AG04449 (cell line): ENCODE results near the gene SLC33A1.
"Not testable (repeated sequence)": the region's sequence is repeated elsewhere in the genome, so short reads cannot be mapped to it uniquely, and the experiment has no call there.

Source experiments
- CTCF ChIA-PET: fragments of 350-600 bp; formaldehyde crosslinking; extraction: SDS; loops from one replicate; lab custom pipeline; 2021; ENCODE audit warnings: antibody characterized with exemption; lab: Yijun Ruan, JAX
- POLR2A ChIA-PET: fragments of 400-600, 350-600 bp; formaldehyde crosslinking; extraction: SDS; loops from one replicate; lab custom pipeline; 2020; ENCODE audit warnings: antibody characterized with exemption, inconsistent platforms; lab: Yijun Ruan, JAX
- DNase-seq: peaks from one replicate; pipeline ENCODE4 v3.0.0-alpha.2; 2010; ENCODE audit warnings: low read depth, low spot score
- H3K4me3 ChIP-seq: 2 replicates; pipeline ENCODE4 v1.5.1; 2011; ENCODE audit warnings: low read depth, mild to moderate bottlenecking, control low read depth, low read length
- CTCF ChIP-seq: IDR thresholded peaks from one replicate; pipeline ENCODE4 v1.5.1; 2011; ENCODE audit warnings: mild to moderate bottlenecking, moderate library complexity, low read length, control low read depth, inconsistent platforms; ENCODE audit not compliant: insufficient read depth; ENCODE audit errors: missing control alignments

Gene SLC33A1

DNA sequence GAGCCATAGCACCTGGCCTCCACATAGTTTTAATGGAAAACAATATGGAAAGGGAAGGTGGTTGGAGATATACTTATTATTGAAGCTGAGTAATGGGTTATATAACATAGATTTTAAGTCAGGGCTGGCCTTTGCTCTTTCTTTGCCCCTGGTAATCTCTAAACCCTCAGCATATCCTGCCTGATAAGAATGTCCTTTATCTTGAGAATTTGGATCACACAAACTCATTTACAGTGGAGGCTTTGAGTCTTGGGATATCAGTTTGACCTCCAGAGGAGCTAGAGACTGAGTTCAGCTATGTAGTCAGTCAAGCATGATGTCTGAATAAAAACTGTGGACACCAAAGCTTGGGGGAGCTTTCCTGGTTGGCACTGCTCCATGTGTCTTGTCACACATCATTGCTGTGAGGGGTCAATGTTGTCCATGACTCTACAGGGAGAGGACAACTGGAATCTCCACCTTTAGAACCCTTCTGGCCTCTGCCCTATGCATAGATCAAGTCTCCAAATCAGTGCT, 39.1 kb downstream of the SLC33A1 start:
- no peak for DNase-seq
- no peak overlapping the region for H3K4me3 ChIP-seq
- POLR2A ChIA-PET, result no interaction called here
- TF ChIP-seq CTCF, result no peak
- CTCF ChIA-PET, result interaction anchor here (3.2 kb wide), 1 partner anchor 9 kb away, joined by 34 read pairs; the partner anchor contains the start of gene C3orf33

DNA sequence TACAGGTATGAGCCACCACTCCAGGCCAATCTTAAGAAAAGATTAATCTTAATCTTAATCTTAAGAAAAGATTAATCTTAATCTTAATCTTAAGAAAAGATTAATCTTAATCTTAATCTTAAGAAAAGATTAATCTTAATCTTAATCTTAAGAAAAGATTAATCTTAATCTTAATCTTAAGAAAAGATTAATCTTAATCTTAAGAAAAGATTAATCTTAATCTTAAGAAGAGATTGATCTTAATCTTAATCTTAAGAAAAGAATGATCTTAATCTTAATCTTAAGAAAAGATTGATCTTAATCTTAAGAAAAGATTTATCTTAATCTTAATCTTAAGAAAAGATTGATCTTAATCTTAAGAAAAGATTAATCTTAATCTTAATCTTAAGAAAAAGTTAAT, 41.0 kb downstream of the SLC33A1 start:
- CTCF ChIA-PET, POLR2A ChIA-PET, H3K4me3 ChIP-seq, DNase-seq: not testable (repeated sequence)

GRCh38 chr3:155809181-155809580, 45.0 kb downstream of the SLC33A1 start:
- POLR2A ChIA-PET, result no interaction called here
- CTCF ChIA-PET, result interaction anchor here (1.1 kb wide), 1 partner anchor 16 kb away, joined by 3 read pairs; no protein-coding TSS in a partner anchor
- DNase-seq, result no peak
- no peak overlapping the region for H3K4me3 ChIP-seq
- no peak for TF ChIP-seq CTCF

- no peak for DNase-seq
- CTCF ChIA-PET, result no interaction called here
- no peak overlapping the region for H3K4me3 ChIP-seq
- no peak for TF ChIP-seq CTCF
- POLR2A ChIA-PET, result no interaction called here
Measured at GRCh38 chr3:155807823-155808222, 46.4 kb downstream of the SLC33A1 start.

DNA sequence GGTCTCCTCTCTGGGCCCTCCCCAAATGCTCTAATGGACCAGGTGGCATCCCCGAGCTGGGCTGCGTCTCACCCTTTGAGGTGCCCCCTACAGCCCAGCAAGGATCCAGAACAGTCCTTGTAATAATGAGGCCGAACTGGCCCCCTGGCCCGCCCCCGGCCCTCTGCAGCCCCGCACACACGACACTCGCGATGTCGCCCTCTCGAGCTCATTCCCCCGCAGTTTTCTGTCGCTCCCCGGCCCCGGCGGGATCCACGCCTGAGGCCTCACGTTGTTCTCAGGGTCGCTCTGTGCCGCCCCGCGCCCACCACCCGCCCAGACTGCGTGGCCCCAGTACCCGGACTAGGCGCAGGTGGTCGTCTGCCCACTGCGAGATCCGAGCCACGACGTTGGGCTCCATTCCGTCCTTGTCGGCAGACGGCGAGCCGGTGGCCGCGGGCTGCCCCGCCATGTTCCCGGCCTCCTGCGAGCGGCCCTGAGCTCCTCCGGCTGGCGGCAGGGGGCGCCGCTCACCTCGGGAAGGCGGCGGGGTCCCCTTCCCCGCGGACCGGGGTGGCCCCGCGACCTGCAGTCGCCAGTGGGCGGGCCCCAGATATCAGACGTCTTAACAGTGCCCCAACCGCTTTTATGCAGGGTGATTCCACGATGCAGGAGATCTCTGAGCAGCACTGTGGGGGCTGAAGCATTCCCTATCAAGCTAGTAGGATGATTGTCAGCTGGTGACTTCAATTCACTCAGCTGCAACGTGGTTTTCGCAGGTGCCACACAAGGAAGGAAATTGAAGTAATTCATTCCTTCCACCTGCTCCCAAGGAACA, 48.2 kb downstream of the SLC33A1 start, which contains the start of gene C3orf33:
Gene C3orf33 (minus strand): TSS at position 477 of the 817 bp plus-strand sequence. CDS start 26 bp downstream, at position 451.
- no peak for DNase-seq
- TF ChIP-seq CTCF, result peak; percentile 91
- peak within 1 kb of the TSS; percentile 79 for H3K4me3 ChIP-seq
- ChIA-PET POLR2A (interaction anchor here (0.6 to 1.5 kb wide), 2 partner anchors 48 to 1415 kb away, joined by 3 to 4 read pairs; partner anchors contain the start of gene SLC33A1), CTCF (interaction anchor here (0.6 to 3.5 kb wide), 54 partner anchors 8 to 424 kb away, joined by 3 to 51 read pairs (median 5); partner anchors contain the start of gene GMPS)

GRCh38 chr3:155805204-155805801, 48.9 kb downstream of the SLC33A1 start:
- ChIA-PET CTCF (interaction anchor here (0.6 to 3.5 kb wide), 45 partner anchors 7 to 201 kb away, joined by 3 to 51 read pairs (median 7); partner anchors contain the start of gene GMPS), POLR2A (interaction anchor here (1.5 kb wide), 1 partner anchor 49 kb away, joined by 4 read pairs; the partner anchor contains the start of gene SLC33A1)
- TF ChIP-seq CTCF, result no peak
- DNase-seq, result no peak
- H3K4me3 ChIP-seq, result peak overlapping the region; percentile 79
